ENCODE measurements around the gene SORL1-AS1.

Gene SORL1-AS1

DNA sequence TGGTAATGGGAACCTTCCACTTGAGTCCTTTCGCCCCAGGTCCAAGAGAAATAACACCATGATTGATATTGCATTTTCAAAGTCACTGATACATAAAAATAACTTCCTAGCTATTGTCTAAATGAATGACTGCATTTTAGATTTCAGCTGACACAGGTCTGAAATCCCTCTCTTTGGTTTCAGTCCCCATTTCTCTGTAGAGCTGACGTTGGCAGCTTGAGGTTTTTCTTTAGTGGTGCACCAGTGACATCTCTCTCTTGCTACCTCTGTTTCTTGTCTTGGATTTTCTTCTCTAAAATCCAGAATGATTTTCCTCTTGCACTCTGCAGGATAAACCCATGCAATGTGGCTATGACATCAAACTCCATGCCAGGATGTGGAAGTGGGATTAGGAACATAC lies 32.4 kb downstream of the SORL1-AS1 start:
- Histone ChIP-seq H3K27ac (no peak overlapping the region), H3K4me1 (no peaks in the 10 kb centered on the region), H3K9me3 (no peaks in the 10 kb centered on the region), H3K36me3 (ENCODE audit: insufficient read depth in 1 of 2, low read depth in 1 of 2) (no peaks in the 10 kb centered on the region), H3K27me3 (ENCODE audit: insufficient read depth in 3 of 3, low read length in 2 of 3) (peaks cover 0 to 6% (median 0%) of the 10 kb centered on the region in 3 donors), H3K4me3 (no peak overlapping the region)
- ATAC-seq = no peak
- WGBS, 3 donors = 74 to 86% (median 83%) methylated on average over 2 of the region's 2 CpGs
- TF ChIP-seq, protein P1, sequence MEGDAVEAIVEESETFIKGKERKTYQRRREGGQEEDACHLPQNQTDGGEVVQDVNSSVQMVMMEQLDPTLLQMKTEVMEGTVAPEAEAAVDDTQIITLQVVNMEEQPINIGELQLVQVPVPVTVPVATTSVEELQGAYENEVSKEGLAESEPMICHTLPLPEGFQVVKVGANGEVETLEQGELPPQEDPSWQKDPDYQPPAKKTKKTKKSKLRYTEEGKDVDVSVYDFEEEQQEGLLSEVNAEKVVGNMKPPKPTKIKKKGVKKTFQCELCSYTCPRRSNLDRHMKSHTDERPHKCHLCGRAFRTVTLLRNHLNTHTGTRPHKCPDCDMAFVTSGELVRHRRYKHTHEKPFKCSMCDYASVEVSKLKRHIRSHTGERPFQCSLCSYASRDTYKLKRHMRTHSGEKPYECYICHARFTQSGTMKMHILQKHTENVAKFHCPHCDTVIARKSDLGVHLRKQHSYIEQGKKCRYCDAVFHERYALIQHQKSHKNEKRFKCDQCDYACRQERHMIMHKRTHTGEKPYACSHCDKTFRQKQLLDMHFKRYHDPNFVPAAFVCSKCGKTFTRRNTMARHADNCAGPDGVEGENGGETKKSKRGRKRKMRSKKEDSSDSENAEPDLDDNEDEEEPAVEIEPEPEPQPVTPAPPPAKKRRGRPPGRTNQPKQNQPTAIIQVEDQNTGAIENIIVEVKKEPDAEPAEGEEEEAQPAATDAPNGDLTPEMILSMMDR (IDR thresholded peaks at IDR 0.05) = no peak
- no peak for DNase-seq
- intact Hi-C loops (cut with DNase I) = no loop called here

GRCh38 chr11:121419836-121420235 lies 32.9 kb downstream of the SORL1-AS1 start:
- peaks cover 0 to 6% (median 0%) of the 10 kb centered on the region in 3 donors for H3K27me3 ChIP-seq (ENCODE audit: insufficient read depth in 3 of 3, low read length in 2 of 3)
- no peaks in the 10 kb centered on the region for H3K4me1 ChIP-seq
- TF ChIP-seq, protein P1 (IDR thresholded peaks at IDR 0.05) = no peak
- 27 to 34% (median 28%) methylated on average over 4 of the region's 4 CpGs for WGBS, 3 donors
- DNase-seq (no peak), ATAC-seq (peak in 1 of 4 donors; percentile 44)
- H3K36me3 ChIP-seq (ENCODE audit: insufficient read depth in 1 of 2, low read depth in 1 of 2) = no peaks in the 10 kb centered on the region
- no peaks in the 10 kb centered on the region for H3K9me3 ChIP-seq
- intact Hi-C loops (cut with DNase I) = no loop called here
- H3K27ac ChIP-seq = no peak overlapping the region
- no peak overlapping the region for H3K4me3 ChIP-seq

DNA sequence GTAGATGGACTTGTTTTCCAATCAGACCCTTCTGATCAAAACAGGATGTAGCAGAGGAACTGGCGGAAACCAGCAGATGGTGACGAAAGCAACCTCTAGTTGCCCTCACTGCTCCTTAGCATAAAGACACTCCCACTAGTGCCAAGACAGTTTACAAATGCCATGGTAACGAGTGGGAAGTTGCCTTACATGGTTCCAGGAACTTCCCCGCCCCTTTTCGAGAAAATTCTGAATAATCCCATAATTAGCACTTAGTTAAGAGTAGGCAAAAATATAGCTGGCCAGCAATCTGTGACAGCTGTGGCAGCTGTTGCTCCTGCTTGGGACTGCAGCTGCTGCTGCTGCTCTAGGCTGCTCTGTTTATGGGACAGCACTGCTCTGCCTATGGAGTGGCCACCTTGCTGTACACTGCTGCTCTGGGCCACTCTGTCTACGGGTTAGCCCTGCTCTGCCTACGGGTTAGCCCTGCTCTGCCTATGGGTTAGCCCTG lies 34.1 kb downstream of the SORL1-AS1 start:
- no peaks in the 10 kb centered on the region for H3K36me3 ChIP-seq (ENCODE audit: insufficient read depth in 1 of 2, low read depth in 1 of 2)
- H3K27me3 ChIP-seq (ENCODE audit: insufficient read depth in 3 of 3, low read length in 2 of 3) = no peaks in the 10 kb centered on the region
- ATAC-seq (peak; percentile 40 to 53 (median 48)), DNase-seq (no peak)
- H3K27ac ChIP-seq = no peak overlapping the region
- 48 to 60% (median 51%) methylated on average over 7 of the region's 7 CpGs for WGBS, 3 donors
- TF ChIP-seq, protein P1 (IDR thresholded peaks at IDR 0.05) = no peak
- H3K9me3 ChIP-seq = no peaks in the 10 kb centered on the region
- H3K4me1 ChIP-seq = no peaks in the 10 kb centered on the region
- H3K4me3 ChIP-seq = no peak overlapping the region
- intact Hi-C loops (cut with DNase I) = no loop called here

GRCh38 chr11:121417607-121418006 lies 35.2 kb downstream of the SORL1-AS1 start:
- WGBS, 3 donors = 53 to 75% (median 60%) methylated on average over 2 of the region's 2 CpGs
- TF ChIP-seq, protein P1 (IDR thresholded peaks at IDR 0.05) = no peak
- no peaks in the 10 kb centered on the region for H3K4me1 ChIP-seq
- H3K36me3 ChIP-seq (ENCODE audit: insufficient read depth in 1 of 2, low read depth in 1 of 2) = no peaks in the 10 kb centered on the region
- H3K27ac ChIP-seq = peak overlapping the region; percentile 60
- DNase-seq (no peak), ATAC-seq (no peak)
- intact Hi-C loops (cut with DNase I) = no loop called here
- H3K9me3 ChIP-seq = no peaks in the 10 kb centered on the region
- no peak overlapping the region for H3K4me3 ChIP-seq
- no peaks in the 10 kb centered on the region for H3K27me3 ChIP-seq (ENCODE audit: insufficient read depth in 3 of 3, low read length in 2 of 3)

DNA sequence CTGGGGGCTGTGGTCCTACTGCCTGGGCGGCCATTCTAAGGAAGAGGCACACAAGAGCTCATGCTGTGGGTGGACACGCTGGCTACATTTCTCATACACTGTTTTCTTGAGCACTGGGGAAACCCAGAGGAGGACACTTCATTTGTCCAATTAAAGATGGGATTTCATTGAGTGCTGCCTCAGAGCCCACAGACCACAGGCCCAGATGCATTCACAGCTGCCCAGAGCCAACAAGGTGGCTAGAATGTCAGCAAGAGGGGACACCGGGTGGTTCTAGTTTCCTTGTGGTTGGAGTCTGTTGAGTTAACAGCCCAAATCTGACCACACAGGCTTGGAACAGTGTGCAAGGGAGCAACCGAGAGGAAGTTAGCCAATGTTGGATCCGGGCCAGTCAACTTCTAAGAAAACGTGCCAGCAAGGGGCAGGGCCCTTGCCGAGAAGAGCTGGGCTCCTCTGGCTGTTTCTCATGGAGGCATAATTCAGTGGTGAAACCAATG lies 35.7 kb downstream of the SORL1-AS1 start:
- intact Hi-C loops (cut with DNase I) = no loop called here
- no peaks in the 10 kb centered on the region for H3K27me3 ChIP-seq (ENCODE audit: insufficient read depth in 3 of 3, low read length in 2 of 3)
- H3K4me1 ChIP-seq = no peaks in the 10 kb centered on the region
- ATAC-seq = peak; percentile 85 to 91 (median 88)
- H3K27ac ChIP-seq = peak overlapping the region; percentile 60
- WGBS, 3 donors = 14 to 22% (median 16%) methylated on average over 7 of the region's 7 CpGs
- no peaks in the 10 kb centered on the region for H3K36me3 ChIP-seq (ENCODE audit: insufficient read depth in 1 of 2, low read depth in 1 of 2)
- H3K9me3 ChIP-seq = no peaks in the 10 kb centered on the region
- DNase-seq = peak; percentile 75 to 85
- no peak overlapping the region for H3K4me3 ChIP-seq
- TF ChIP-seq, protein P1 (IDR thresholded peaks at IDR 0.05) = no peak
